MCF 10A (cell line): ENCODE results near the gene MAT2A. TPM values are rescaled to one million over a fixed set of nuclear protein-coding genes. Genes with fewer than 3 reads are reported as not detected.

ENCODE experiments used
- Bru-seq: library from RNA; stranded (reverse); fragments of 400-500 nt; gene quantifications from one replicate; lab custom pipeline; 2021; lab: Mats Ljungman, UMichigan
- BruChase-seq, 2 experiments: library from RNA; stranded (reverse); fragments of 400-500 nt; gene quantifications; one replicate each; lab custom pipeline; 2021; lab: Mats Ljungman, UMichigan
- BruUV-seq: library from RNA; stranded (reverse); fragments of 400-500 nt; replicated peaks from 2 replicates; lab custom pipeline; 2021; lab: Mats Ljungman, UMichigan
- CTCF ChIA-PET: fragments of 300-600 bp; sonication (Branson Sonifier 250); formaldehyde crosslinking; extraction: SDS; loops from one replicate; lab custom pipeline; 2021; ENCODE audit warnings: antibody characterized with exemption, inconsistent platforms; lab: Yijun Ruan, JAX
- POLR2A ChIA-PET: fragments of 300-600, 350-650 bp; sonication (Branson Sonifier 250); formaldehyde crosslinking; extraction: SDS; loops from one replicate; lab custom pipeline; 2020; ENCODE audit warnings: antibody characterized with exemption, inconsistent platforms; lab: Yijun Ruan, JAX
- DNase-seq: peaks from one replicate; pipeline ENCODE4 v3.0.0-alpha.2; 2018; ENCODE audit not compliant: unreplicated experiment
- H3K27ac Mint-ChIP-seq: one replicate; pipeline ENCODE4 v1.8.0; 2022; ENCODE audit warnings: mild to moderate bottlenecking, low read depth, mixed read lengths; ENCODE audit not compliant: unreplicated experiment
- H3K27me3 Mint-ChIP-seq: one replicate; pipeline ENCODE4 v1.8.0; 2022; ENCODE audit warnings: mixed read lengths; ENCODE audit not compliant: insufficient read depth, unreplicated experiment
- H3K36me3 Mint-ChIP-seq: one replicate; pipeline ENCODE4 v1.8.0; 2022; ENCODE audit warnings: mild to moderate bottlenecking, moderate library complexity, mixed read lengths; ENCODE audit not compliant: insufficient read depth, unreplicated experiment
- H3K4me1 Mint-ChIP-seq: one replicate; pipeline ENCODE4 v1.8.0; 2022; ENCODE audit warnings: mixed read lengths; ENCODE audit not compliant: insufficient read depth, unreplicated experiment
- H3K4me3 Mint-ChIP-seq: one replicate; pipeline ENCODE4 v1.8.0; 2022; ENCODE audit warnings: mild to moderate bottlenecking, moderate library complexity, mixed read lengths; ENCODE audit not compliant: unreplicated experiment
- H3K9me3 Mint-ChIP-seq: one replicate; pipeline ENCODE4 v1.8.0; 2022; ENCODE audit warnings: mixed read lengths; ENCODE audit not compliant: unreplicated experiment
- intact Hi-C: fragments of 100-400 bp; cut with micrococcal nuclease; formaldehyde crosslinking; loops from 2 replicates; pipeline ENCODE4 v1.14.1; 2022
- long read RNA-seq: library from polyadenylated mRNA; stranded (forward); transcript quantifications from one replicate; pipeline ENCODE4 v2.0.0, GENCODE V29; 2022
- total RNA-seq: library from RNA; stranded (reverse); gene quantifications from 2 replicates; pipeline ENCODE4 v1.2.3, GENCODE V29; 2022
- TF ChIP-seq, protein P1 (sequence below): fragments of 200-600 bp; IDR thresholded peaks from one replicate; pipeline ENCODE4 v1.8.0; 2022; ENCODE audit warnings: antibody characterized with exemption, mild to moderate bottlenecking; ENCODE audit not compliant: unreplicated experiment

MAT2A gene
- 348 and 366 TPM in 2 replicates for total RNA-seq
- percentile 100 among the genes with signal in this experiment for Bru-seq, nascent RNA
- BruChase-seq, experiment 1, labeled RNA remaining after a 6-hour chase, result percentile 98 among the genes with signal in this experiment
- BruChase-seq, experiment 2, labeled RNA remaining after a 2-hour chase, result percentile 100 among the genes with signal in this experiment
- long read RNA-seq, transcript MAT2A-201 (9 exons, 2,819 nt), result major isoform, 167 of 269 reads
- long read RNA-seq, partial matches to known transcripts, result 57 of 269 reads
- long read RNA-seq, other reads (novel, unspliced or antisense), result 43 of 269 reads

DNA sequence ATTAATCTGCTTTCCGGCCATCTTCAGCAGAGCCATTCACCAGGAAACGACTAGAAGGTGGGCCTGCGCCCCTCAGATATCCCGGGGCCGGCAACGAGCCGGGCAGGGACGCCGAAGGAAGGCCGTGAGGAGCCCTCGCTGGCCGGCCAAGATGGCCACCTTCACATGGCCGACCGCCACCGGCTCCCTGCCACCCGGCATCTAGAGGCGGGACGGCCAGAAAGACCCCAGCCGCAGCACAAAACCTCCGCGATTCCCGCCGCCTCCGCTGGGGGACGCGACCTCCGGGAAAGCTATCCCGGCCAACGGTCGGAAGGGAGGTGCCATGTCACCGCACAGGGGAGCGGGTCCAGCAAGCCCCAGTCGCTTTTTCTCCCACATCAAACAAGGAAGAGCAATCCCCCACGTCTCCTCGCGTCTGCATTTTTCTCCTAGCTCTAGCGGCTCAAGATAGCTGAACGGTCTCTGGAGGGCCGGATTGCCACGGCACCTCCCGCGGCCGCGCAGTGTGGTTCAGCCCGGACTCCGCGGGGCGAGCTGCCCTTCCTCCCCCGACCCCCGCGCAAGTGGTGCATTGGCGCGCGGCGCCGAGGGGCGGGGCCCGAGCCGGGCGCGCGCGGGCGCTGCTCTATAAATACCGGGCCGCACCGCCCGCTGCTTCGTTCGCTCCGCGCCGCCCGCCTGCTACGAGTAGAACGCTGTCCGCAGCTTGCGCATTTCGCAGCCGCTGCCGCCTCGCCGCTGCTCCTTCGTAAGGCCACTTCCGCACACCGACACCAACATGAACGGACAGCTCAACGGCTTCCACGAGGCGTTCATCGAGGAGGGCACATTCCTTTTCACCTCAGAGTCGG lies at the start of gene MAT2A:
MAT2A (plus strand) TSS at position 662 of the 854 bp plus-strand sequence; CDS start at position 782, 120 bp downstream.
- Mint-ChIP-seq H3K27ac (peak within 1 kb of the TSS; percentile 96), H3K9me3 (no peaks in the 10 kb centered on the region), H3K4me1 (peaks cover 52% of the 10 kb centered on the region), H3K4me3 (peak within 1 kb of the TSS; percentile 98), H3K27me3 (no peaks in the 10 kb centered on the region), H3K36me3 (peaks cover 48% of the 10 kb centered on the region)
- POLR2A ChIA-PET, result interaction anchor here (0.6 to 18.1 kb wide), 43 partner anchors 10 to 567 kb away, joined by 3 to 376 read pairs (median 5); partner anchors contain the start of genes C2orf68, ELMOD3, GGCX and POLR1A
- BruUV-seq, result TSS peak; percentile 77
- DNase-seq, result peak; percentile 90
- TF ChIP-seq, protein P1, sequence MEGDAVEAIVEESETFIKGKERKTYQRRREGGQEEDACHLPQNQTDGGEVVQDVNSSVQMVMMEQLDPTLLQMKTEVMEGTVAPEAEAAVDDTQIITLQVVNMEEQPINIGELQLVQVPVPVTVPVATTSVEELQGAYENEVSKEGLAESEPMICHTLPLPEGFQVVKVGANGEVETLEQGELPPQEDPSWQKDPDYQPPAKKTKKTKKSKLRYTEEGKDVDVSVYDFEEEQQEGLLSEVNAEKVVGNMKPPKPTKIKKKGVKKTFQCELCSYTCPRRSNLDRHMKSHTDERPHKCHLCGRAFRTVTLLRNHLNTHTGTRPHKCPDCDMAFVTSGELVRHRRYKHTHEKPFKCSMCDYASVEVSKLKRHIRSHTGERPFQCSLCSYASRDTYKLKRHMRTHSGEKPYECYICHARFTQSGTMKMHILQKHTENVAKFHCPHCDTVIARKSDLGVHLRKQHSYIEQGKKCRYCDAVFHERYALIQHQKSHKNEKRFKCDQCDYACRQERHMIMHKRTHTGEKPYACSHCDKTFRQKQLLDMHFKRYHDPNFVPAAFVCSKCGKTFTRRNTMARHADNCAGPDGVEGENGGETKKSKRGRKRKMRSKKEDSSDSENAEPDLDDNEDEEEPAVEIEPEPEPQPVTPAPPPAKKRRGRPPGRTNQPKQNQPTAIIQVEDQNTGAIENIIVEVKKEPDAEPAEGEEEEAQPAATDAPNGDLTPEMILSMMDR, result peak; percentile 25
- intact Hi-C loops, result loop anchor here (1.0 kb wide), 2 partner anchors 33 to 39 kb away; no protein-coding TSS in a partner anchor
- CTCF ChIA-PET, result interaction anchor here (0.7 to 4.0 kb wide), 9 partner anchors 12 to 211 kb away, joined by 3 to 38 read pairs (median 5); partner anchors contain the start of genes SH2D6 and TGOLN2

DNA sequence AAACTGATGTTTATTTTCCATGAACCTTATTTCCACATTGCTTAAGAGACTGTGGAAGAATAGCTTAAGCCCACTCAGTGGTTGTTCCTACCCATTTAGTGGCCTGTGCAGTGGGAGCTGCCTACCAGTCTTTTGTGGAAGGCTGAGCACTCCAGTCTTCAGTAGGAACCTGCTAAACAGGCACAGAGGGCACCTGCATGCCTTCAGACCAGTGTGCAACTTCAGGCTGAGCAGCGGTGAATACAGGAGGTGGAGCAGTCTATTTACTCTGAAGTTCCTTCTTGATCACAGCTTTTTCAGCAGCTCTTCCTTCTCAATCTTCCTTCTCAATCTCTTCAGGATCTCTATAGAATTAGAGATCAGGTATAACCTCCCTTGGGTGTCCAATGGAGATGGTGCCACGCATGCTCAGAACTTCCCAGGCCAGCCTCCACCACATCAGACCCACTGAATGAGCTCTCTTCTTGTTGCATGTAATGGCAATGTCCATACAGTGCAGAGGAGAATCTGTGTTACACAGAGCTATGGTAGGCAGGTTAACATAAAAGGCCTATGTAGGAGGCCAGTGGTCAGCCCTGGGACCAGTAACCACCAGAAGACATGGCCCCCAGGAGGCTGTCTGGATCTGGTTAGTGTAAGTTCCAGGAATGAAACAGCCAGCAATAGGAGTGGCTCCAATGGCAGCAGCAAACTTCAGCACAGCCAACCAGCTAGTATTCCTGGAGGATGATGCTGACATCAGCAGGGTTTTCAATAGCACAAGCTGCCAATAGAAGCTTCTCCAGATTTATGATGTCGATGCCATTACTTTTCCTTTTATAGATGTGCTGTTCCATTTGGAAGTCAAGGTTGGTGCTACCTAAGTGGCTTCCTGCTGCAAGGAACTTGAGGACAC lies 47.9 kb upstream of the MAT2A start:
- no peak overlapping the region for H3K27ac Mint-ChIP-seq
- DNase-seq, result no peak
- TF ChIP-seq, protein P1, result no peak
- H3K36me3 Mint-ChIP-seq, result no peaks in the 10 kb centered on the region
- no peaks in the 10 kb centered on the region for H3K9me3 Mint-ChIP-seq
- BruUV-seq, result no TSS peak
- no peak overlapping the region for H3K4me3 Mint-ChIP-seq
- ChIA-PET POLR2A (interaction anchor here (0.8 to 1.1 kb wide), 5 partner anchors 8 to 55 kb away, joined by 3 to 6 read pairs (median 3); partner anchors contain the start of gene MAT2A), CTCF (no interaction called here)
- intact Hi-C loops, result no loop called here
- no peaks in the 10 kb centered on the region for H3K4me1 Mint-ChIP-seq
- H3K27me3 Mint-ChIP-seq, result no peaks in the 10 kb centered on the region

DNA sequence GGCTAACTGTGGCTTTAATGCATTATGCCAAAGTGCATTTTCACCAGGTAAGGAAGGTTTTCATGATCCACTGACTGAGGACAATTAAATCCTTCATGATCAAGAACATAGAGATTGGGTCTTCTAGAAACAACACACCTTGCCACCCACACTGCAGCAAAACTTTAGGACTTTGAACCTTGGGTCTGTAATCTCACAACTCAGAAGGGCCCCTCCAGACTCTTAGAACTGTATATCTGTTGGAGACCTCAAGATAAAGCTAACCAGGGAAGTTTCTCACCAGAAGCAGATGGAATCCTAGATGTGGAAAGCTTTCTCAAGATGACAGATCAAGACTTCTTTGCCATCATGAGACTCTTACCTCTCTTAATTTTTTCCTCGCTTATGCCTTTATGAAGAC lies 42.5 kb upstream of the MAT2A start:
- Mint-ChIP-seq H3K36me3 (no peaks in the 10 kb centered on the region), H3K9me3 (no peaks in the 10 kb centered on the region), H3K27me3 (no peaks in the 10 kb centered on the region), H3K27ac (no peak overlapping the region), H3K4me1 (no peaks in the 10 kb centered on the region), H3K4me3 (no peak overlapping the region)
- ChIA-PET CTCF (interaction anchor here (1.0 kb wide), 1 partner anchor 22 kb away, joined by 3 read pairs; no protein-coding TSS in a partner anchor), POLR2A (interaction anchor here (15.5 kb wide), 1 partner anchor 42 kb away, joined by 376 read pairs; the partner anchor contains the start of gene MAT2A)
- intact Hi-C loops, result no loop called here
- no TSS peak for BruUV-seq
- TF ChIP-seq, protein P1, result no peak
- DNase-seq, result no peak
